HG03103 (cell line): ENCODE data around the gene MRPS18B.

Experiments used
- ATAC-seq: cut with Tn5 transposase; IDR thresholded peaks from one replicate; pipeline ENCODE4 v1.9.1; 2021; ENCODE audit warnings: low read depth; ENCODE audit not compliant: unreplicated experiment

Gene MRPS18B

DNA sequence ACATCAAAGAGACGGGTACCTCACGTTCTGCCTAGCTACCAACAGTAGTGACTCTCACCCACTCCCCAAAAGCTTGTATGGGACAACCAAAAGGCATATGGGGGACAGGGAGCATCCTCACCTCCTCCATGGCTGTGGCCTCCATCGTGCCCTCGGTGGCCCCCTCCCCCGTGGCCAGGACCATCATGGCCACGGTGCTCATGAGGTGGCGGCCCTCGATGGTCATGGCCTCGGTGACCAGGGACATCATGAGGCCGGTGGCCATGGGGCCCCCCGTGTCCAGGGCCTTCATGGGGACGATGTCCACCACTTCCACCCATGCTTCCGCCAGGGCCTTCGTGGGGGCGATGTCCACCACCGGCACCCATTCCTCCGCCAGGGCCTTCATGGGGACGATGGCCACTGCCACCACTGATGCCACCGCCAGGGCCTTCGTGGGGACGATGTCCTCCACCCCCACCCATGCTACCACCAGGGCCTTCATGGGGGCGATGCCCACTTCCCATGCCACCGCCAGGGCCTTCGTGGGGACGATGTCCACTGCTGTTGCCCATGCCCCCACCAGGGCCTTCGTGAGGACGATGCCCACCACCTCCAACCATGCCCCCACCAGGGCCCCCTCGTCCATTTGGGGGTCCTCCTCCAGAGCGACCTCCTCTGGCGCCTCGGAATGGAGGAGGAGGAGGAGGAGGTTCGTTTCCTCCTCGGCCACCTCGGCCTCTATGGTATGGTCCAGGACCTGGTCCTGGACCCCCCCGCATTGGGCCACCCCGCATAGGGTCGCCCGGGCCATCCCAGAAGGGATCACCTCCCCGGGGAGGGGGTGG lies 15.6 kb upstream of the MRPS18B start:
- ATAC-seq = no peak

DNA sequence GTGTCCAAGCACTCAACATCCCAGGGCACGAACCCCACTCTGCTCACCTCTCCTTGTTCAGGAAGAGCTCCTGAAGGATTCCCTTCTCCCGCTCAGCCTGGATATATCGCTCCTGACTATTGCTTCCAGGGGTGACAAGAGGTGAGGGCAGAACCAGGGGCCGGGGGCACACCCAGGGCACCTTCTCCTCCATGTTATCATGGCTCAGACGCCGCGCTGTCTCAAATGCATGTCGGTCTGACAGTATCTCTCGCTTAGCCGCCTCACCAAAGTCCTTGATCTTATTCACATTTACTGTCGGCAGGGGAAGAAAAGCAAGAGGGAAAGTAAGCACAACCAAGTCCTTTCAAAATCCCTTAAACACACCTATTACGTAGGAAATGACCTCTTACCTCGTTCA lies 13.7 kb upstream of the MRPS18B start:
- ATAC-seq = no peak

DNA sequence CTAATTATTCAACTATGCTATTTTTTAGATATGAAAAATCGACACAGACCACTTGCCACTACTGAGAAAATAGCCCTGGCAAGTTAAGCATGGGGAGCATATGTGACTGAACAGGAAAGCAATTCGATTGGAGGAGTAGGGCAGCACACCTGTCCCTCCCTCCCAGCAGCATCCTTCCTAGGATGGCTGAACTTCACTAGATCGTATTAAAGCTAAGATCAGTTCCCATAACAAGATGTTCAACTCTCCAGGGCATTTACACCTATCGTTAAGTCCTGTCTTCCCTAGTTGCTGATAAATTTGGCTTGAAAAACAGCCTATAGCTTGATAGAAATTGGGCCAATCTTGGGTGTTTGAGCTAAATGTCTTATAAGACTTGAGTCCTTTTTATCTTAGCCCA lies 7.6 kb upstream of the MRPS18B start:
- no peak for ATAC-seq

DNA sequence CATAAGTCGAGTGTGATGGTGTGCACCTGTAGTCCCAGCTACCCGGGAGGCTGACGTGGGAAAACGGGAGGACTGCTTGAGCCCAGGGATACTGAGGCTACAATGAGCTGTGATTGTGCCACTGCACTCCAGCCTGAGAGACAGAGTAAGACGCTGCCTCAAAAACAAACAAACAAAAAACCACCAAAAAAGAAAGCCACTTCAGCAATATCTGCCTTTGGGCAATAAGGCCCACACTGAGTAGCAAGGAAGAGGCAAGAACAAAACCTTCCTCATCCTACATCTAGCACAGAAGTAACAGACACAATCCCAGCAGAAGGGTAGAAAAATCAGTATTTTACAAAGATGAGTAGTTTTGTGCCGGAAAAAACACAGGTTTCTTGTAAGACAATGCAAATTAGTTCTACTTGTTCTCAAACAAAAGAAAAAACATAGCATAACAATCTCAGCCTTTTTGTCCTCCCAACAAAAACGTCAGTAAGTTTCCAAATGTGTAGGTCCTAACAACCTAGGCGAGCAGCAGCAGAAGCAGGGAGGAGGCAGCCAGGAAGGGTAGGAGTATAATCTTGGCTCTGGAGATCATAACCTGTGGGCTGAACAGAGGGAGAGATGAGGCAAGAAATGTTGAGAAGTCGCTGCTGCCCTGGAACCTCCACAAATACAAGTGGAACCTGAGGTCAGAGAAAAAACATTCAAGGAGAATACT lies 6.3 kb upstream of the MRPS18B start:
- no peak for ATAC-seq

DNA sequence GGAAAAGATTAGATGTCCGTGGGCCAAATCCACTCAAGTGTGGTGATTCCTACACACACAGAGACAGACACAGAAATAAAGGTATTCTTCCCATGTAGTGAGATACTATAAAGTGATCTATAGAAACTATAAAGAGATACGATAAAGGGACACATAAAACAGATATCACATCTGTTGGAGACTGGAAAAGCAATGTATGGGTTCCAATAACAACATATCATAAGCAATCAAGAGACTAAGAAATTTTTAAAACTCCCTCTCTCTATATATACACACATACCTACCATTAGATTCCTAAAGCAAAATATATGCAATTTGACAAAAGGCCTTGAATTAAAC lies 5.8 kb upstream of the MRPS18B start:
- ATAC-seq = no peak

DNA sequence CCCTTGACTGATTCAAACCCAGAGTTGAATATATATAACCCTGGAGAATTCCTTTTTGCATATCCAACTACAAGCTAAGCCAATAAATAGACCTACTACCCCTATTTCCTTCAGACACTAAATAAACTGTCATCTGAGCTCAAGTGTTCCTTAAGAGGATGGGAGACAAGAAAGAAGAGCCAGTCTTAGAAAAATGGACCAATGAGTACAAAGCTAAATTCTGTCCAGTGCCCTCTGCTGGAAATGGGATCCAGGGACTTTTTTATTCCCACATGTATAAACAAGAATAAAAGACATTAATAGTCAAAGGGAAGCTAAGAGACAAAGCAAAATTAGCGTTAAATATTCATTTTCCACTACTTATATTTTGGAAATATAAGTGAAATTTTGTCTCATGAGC lies 5.4 kb upstream of the MRPS18B start:
- ATAC-seq = no peak

DNA sequence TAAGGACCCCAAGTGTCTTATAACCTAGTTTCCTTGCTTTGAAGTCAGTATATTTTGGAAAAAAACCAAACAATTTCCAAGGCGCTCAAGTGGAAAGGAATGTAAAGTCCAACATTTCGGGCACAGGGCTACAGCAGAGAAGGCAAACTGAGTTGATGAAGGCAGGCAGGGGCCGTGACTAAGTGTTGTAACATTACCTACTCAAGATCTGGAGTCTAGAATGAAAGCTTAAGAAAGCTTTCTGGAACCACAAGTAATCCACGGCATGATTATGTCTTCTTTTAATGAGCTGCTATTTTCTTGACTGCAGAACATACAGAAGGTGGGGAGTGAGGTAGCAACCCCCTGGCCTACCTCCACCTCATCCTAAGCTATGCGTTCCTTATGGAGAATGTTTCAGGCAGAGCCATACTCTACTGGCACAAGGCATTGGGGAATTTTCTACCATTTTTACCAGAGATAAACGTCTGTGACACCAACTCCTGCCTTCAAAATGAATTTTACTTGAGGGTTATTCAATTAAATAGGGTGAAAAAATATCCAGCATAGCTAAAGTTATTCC lies 4.9 kb upstream of the MRPS18B start:
- ATAC-seq = no peak

DNA sequence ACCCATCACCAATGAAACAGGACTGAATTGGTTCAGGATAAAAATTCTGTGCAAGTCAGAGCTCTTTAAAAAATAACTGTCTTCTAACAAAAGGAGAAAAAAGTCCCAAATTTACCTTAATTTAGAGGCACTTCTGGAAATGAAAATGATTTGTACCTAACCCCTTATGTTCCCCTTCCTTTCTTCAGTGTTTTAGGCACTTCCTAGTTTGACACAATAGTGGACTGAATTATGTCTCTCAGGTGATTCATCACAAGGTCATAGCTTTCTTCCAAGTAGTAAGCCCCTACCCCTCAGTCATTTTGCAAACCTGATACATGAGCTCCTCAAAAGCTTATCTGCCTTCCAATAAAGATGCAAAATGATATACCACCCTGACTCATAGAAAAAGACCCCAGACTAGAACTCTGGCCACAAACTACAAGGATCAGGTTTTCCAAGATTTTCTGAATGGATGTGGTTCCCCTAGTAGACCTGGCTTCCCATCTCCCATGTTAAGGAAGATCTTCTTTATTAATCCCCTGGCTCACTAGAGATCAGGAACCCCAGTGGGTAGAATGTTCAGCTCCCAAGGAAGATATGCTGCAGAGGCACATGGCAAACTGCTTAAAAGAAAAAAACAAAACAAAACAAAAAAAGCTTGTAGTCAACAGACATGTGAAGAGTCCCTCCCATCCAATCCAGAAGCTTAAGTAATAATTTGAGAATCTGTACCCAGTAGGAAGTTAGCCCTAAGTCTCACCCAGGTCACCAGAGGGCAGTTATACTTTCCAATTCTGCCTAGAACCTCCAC lies 4.2 kb upstream of the MRPS18B start:
- ATAC-seq = no peak

DNA sequence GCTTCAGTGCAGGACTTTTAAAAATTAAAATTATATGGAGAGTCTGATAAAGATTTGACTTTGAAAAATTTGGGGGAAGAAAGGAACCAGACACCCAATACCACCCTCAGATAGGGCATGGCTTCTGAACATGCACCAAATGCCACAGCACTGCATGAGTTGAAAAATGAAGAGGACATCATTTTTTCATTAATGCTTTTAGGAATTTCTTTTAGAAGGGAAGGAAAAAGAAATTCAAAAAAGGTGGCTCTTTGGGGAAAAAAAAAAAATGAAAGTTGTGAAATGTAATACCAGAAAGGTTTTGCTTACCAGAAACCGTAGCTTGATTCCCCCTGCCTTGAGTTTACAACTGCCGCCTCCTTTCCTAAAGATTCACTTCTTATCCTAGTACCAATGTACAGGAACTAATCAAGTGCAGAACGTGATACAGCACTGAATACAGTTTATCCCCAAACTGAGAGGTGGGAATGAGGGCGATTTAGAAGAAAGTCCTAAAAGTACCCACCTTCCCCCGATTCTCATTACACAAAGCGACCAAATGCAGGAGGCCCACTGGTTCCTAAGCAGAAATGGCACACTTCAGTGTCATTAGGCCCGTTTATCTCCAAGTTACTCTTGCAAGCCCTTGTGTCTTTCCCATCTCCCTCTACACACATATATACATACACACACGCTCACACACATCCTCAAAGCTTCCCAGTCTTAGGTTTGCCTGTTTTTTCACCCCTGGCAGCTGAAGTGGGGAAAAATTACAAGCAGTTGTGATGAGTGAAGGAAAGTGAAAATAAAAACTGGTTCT lies 3.4 kb upstream of the MRPS18B start:
- no peak for ATAC-seq

DNA sequence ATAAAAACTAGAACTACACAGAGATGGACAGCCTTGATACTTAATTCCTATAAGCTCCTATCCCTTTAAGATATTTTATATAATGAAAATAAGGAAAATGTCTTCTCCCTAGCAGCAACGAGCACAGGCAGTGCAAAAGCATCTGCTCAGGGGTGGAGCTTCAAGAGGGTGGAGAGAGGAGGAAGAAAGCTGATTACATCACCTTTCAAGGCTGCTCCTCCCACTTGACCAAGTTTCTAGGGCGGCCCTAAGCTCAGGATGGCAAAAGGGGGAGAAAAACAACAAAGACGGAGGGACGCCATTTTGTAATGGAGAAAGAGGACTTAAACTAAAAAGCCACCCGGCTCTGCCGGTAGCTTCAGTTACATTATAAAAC lies 2.8 kb upstream of the MRPS18B start:
- ATAC-seq = no peak

DNA sequence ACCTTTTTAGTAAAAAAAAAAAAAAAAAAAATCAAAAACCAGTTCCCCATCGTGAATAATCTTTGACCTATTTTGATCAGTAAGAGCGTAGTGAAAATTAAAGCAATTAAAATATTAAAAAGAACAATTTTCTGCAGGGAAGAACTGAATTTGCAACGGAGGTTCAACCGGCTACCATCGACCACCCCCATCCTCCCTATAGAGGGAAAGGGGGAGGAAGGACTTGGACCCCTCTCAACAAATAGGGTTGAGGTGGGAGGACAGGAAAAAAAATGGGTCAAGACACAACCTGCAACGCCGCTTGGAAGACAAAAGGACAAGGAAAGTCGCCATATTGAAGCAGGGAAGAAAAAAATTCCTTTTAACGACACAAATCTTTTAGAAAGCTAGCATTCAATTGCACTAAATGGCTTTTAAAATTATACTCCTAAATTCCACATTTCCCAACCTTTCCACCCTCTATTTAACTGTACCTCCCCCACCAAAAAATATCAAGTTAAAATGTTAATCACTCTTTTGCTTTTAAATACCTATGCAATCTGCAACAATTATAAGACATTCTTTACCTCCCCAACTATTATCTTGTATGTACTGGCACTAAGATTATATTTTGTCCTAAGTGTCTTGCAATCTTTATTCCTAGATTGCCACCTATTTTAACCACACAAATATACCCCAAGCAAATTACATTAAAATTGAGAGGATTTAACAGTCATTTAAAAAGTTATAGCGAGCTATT lies 2.3 kb upstream of the MRPS18B start:
- no peak for ATAC-seq

DNA sequence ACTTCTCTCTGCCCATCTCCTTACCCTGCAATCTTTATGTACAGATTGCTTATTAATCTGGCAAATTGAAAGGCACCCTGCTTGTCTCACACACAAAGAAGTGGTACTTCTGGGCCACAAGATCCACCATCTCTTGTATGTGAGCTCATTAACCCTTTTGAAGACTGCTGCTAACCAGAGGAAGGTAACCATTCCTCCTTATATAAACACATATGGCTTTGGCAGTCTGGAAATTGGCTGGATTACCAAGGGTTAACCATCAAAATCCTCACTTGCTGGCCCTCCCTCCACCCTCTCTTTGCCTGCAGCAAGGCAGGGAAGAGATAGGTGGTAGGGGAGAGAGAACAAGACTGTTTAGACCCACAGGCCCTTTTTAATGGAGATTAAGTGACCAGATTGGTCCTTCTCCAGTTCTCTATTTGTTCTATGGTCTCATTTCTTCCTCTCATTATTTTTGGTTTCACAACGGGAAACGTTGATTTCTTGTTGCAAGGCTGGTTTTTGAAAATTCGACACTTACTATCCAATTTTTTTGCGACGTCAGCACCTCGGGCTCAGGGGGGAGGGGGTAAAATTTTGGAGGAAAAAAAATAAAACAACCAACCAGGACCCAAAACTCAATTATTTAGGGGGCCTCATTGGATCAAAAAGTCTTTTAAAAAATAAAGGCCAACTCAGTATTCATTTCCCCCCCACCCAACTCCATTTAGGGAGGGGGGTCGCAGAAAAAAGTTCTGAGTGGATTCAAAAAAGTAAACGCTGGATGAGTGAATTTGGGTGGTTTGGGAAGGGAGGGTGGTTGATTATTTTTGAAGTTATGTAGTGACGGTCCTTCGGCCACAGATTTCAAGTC lies 1.5 kb upstream of the MRPS18B start:
- no peak for ATAC-seq

DNA sequence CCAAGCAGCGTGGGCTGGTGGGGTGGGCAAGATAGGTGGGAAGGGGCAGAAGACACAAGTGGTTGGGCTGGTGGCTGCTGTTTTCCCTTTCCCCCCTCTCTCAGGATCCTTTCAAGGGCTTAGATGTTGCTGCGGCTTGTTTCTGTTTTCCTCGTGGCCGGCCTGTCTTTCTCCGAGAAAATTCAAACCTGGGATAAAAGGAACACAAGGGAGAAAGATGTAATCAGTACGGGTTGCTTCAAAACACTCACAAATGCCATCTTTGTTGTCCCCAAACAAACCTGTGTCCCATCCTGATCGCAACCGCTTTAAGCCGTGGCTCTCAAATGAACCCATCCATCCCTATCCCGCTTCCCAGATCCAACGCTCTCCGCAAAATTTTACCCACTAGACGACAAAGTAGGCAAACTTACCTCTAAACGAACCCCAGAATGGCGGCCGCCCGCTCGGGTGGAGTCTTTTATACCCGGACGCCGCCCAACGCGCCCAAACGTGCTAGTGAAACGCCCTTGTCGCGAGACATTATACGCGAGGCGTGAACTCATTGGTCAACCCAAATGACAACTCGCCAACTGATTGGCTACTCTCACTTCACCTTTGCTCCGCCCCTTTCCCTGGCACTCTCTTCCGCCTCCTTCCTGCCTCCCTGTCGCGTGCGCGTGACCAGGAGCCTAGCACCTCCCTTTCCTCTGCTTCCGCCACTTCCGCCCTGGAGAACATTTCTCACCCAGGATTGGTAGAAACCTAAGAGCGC lies 652 bp upstream of the MRPS18B start, which contains the start of gene PPP1R10:
Gene PPP1R10 (minus strand): TSS at position 433 of the 754 bp plus-strand sequence. CDS start 7,299 bp downstream, outside the sequence.
- ATAC-seq = peak; percentile 65

DNA sequence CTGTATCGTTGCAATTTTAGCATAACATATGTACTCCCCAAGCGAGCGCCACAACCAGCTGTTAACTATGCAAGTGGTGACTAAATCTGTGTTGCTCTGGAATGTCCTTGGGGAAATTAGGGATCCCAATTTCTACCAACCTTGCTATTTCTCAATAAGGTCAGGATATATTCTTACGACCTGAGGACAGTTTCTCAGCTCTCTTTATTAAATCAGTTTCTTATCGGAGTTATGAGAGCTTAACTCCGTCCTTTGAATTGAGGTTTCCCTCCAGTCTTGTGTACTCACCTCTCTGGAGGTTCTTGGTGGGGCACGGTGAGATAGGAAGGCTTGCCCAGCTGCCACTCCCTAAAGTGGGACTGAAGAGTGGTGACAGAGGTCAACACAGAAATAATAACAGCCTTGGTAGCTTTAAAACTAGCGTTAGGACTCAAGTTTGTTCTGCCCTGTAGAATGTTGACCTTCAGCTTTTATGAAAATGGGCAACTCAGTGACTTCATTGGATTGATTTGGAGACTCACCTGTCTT lies 694 bp downstream of the MRPS18B start:
- ATAC-seq = no peak

DNA sequence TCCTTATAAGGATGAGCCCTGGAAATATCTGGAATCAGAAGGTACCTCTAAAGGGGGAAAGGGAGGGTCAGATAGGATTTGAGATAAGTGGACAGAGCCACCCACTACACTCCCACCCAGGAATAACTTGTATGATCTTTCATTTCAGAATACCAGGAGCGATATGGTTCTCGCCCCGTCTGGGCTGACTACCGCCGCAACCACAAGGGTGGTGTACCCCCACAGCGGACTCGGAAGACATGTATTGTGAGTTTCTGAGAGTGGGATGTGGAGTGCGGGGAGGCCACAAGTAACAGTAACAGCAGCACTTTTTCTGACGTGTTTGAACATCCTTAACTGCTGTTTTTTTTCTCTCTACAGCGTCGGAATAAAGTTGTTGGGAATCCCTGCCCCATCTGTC lies 1.9 kb downstream of the MRPS18B start:
- no peak for ATAC-seq

DNA sequence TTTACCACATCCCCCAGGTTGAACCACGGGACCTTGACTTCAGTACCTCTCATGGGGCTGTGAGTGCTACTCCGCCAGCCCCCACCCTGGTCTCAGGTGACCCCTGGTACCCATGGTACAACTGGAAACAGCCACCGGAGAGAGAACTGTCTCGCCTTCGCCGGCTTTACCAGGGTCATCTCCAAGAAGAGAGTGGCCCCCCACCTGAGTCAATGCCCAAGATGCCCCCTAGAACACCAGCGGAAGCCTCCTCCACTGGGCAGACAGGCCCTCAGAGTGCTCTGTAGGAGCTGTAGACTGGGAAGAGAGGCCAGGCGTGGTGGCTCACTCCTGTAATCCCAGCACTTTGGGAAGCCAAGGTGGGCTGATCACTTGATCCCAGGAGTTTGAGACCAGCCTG lies 7.9 kb downstream of the MRPS18B start:
- no peak for ATAC-seq

DNA sequence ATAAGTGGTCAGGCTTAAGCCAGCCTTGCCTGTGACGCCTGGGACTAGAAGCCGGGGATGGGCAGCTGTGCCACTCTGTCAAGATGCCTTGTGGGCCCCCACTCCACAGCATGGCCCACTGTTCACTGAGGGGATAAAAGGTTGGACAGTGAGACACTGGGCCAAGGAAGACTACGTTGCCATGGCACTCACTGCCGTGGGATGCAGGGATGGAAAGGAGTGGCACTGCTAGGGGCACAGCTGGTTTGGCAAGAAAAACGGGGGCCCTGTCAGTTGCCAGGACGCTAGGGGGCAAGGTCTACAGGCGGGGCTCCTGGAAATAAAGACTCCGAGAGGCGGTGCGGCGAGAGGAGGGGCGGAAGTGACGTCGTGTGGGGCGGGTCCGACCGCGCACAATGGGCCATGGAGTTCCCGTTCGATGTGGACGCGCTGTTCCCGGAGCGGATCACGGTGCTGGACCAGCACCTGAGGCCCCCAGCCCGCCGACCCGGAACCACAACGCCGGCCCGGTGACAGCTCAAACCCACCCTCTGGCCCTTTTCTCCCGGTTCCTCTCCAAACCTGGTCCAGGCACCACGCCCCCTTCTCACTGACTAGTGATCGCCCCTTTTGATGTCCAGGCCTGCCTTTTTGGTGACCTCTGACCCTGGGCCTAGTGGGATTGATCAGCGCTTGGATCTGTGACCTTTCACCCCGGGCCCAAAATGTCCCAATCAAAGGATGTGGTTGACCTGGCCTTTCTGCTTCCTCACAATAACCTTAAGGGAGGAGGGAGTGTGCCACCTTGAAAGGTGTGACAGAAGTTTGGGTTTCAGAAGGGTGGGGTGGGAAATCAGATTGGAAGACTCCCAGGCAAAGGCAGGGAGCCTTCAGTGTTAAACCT lies 9.1 kb downstream of the MRPS18B start, which contains the start of gene ATAT1:
Gene ATAT1 (plus strand): TSS at position 391 of the 883 bp plus-strand sequence.
- peak; percentile 78 for ATAC-seq
